Measurements from ENCODE around the gene TNK1.

TNK1 gene

GRCh38 chr17:7437369-7437863 is 56.5 kb downstream of the TNK1 start:
- no peak for DNase-seq

GRCh38 chr17:7437950-7438614 is 57.2 kb downstream of the TNK1 start:
- peak; percentile 52 for DNase-seq

- DNase-seq = no peak
Observed at GRCh38 chr17:7438656-7439460, 58.0 kb downstream of the TNK1 start.

Data from activated CD4-positive, alpha-beta T cell treated with anti-CD3 and anti-CD28 coated beads, Interleukin-10, Interleukin-2, amounts not matched to agents 100 ng/mL and 50 ng/mL, durations not matched to agents 16 hours and 8 hours (primary cell).